Uterus (tissue), 4 donors: Measurements from ENCODE around the gene MAGI2. TPM values are rescaled to one million over a fixed set of nuclear protein-coding genes. Genes with fewer than 3 reads are reported as not detected.

Source experiments
- DNase-seq, 2 donors: peaks; one replicate each; pipeline ENCODE4 v3.0.0-alpha.2; 2019 to 2020
- H3K27ac ChIP-seq, 2 donors: fragments of 200-600 bp; sonication (generic); 1 replicate in 1 of 2; 2 replicates in 1 of 2; pipeline ENCODE4 v1.5.1; 2016 to 2018
- H3K27me3 ChIP-seq, 2 donors: fragments of 200-600 bp; sonication (generic); one replicate each; pipeline ENCODE4 v1.5.1; 2018 to 2019; ENCODE audit warnings: control low read depth in 1 of 2
- H3K36me3 ChIP-seq, 2 donors: fragments of 200-600 bp; sonication (generic); one replicate each; pipeline ENCODE4 v1.5.1; 2019; ENCODE audit warnings: control low read depth in 1 of 2
- H3K4me1 ChIP-seq, 2 donors: fragments of 200-600 bp; sonication (generic); one replicate each; pipeline ENCODE4 v1.5.1; 2018 to 2019; ENCODE audit warnings: control low read depth in 1 of 2
- H3K4me3 ChIP-seq, 2 donors: fragments of 200-600 bp; sonication (generic); 1 replicate in 1 of 2; 2 replicates in 1 of 2; pipeline ENCODE4 v1.5.1; 2018 to 2019; ENCODE audit warnings: mild to moderate bottlenecking in 1 of 2
- H3K9me3 ChIP-seq, 2 donors: fragments of 200-600 bp; sonication (generic); one replicate each; pipeline ENCODE4 v1.5.1; 2019; ENCODE audit warnings: control low read depth in 1 of 2
- CTCF ChIP-seq, 4 experiments: fragments of 200-600 bp in 2 of 4; fragments of 450-650 bp in 2 of 4; sonication (generic) in 2 of 4; IDR thresholded peaks; one replicate each; pipeline ENCODE4 v1.5.1; 2016 to 2019; ENCODE audit warnings: antibody characterized with exemption in 4 of 4, mild to moderate bottlenecking in 2 of 4, moderate library complexity in 1 of 4
- POLR2A ChIP-seq, 2 donors: fragments of 450-650 bp; IDR thresholded peaks; one replicate each; pipeline ENCODE4 v1.6.1; 2016; ENCODE audit warnings: antibody characterized with exemption in 2 of 2, mild to moderate bottlenecking in 1 of 2, moderate library complexity in 1 of 2
- intact Hi-C: fragments of 100-400 bp; cut with DNase I; formaldehyde crosslinking; loops from one replicate; pipeline ENCODE4 v1.15.1; 2023; ENCODE audit warnings: low total_unique reads
- total RNA-seq, 4 donors: library from RNA; depleted of rRNA in 3 of 4; stranded (reverse); fragments of >200 nt in 3 of 4; gene quantifications; one replicate each; pipeline versions ENCODE4 v1.1.0 to v1.2.4, GENCODE V29; 2014 to 2023
- donor health status: DM: yes; HTN: yes; CAD: no.

MAGI2 gene
- total RNA-seq, 4 donors from 2014 or later = 5.3 to 23.2 (median 13.8) TPM

GRCh38 chr7:78265071-78265470, 1188.4 kb downstream of the MAGI2 start:
- H3K4me3 ChIP-seq = no peak overlapping the region
- H3K36me3 ChIP-seq = no peaks in the 10 kb centered on the region
- no peak for DNase-seq
- H3K27ac ChIP-seq = no peak overlapping the region
- H3K27me3 ChIP-seq = no peaks in the 10 kb centered on the region
- no peaks in the 10 kb centered on the region for H3K9me3 ChIP-seq
- no peaks in the 10 kb centered on the region for H3K4me1 ChIP-seq
- no peak for TF ChIP-seq POLR2A (IDR thresholded peaks at IDR 0.05)
- no peak for TF ChIP-seq CTCF (IDR thresholded peaks at IDR 0.05)
- intact Hi-C loops = no loop called here

GRCh38 chr7:78264105-78264504, 1189.4 kb downstream of the MAGI2 start:
- H3K4me3 ChIP-seq = no peak overlapping the region
- H3K9me3 ChIP-seq = no peaks in the 10 kb centered on the region
- no peaks in the 10 kb centered on the region for H3K27me3 ChIP-seq
- H3K4me1 ChIP-seq = no peaks in the 10 kb centered on the region
- H3K27ac ChIP-seq = no peak overlapping the region
- intact Hi-C loops = no loop called here
- no peaks in the 10 kb centered on the region for H3K36me3 ChIP-seq
- TF ChIP-seq POLR2A (IDR thresholded peaks at IDR 0.05) (no peak), CTCF (IDR thresholded peaks at IDR 0.05) (no peak)
- DNase-seq = no peak

GRCh38 chr7:78261739-78262138, 1191.7 kb downstream of the MAGI2 start:
- Histone ChIP-seq H3K36me3 (no peaks in the 10 kb centered on the region), H3K9me3 (no peaks in the 10 kb centered on the region), H3K4me1 (no peaks in the 10 kb centered on the region), H3K4me3 (no peak overlapping the region), H3K27ac (no peak overlapping the region), H3K27me3 (no peaks in the 10 kb centered on the region)
- intact Hi-C loops = no loop called here
- TF ChIP-seq POLR2A (IDR thresholded peaks at IDR 0.05) = no peak
- no peak for TF ChIP-seq CTCF (IDR thresholded peaks at IDR 0.05)
- DNase-seq = no peak

GRCh38 chr7:78261302-78261701, 1192.2 kb downstream of the MAGI2 start:
- Histone ChIP-seq H3K4me3 (no peak overlapping the region), H3K4me1 (no peaks in the 10 kb centered on the region), H3K36me3 (no peaks in the 10 kb centered on the region), H3K27me3 (no peaks in the 10 kb centered on the region), H3K9me3 (no peaks in the 10 kb centered on the region), H3K27ac (no peak overlapping the region)
- DNase-seq = no peak
- TF ChIP-seq POLR2A (IDR thresholded peaks at IDR 0.05) (no peak), CTCF (IDR thresholded peaks at IDR 0.05) (no peak)
- intact Hi-C loops = no loop called here

- intact Hi-C loops = no loop called here
- H3K4me1 ChIP-seq = no peaks in the 10 kb centered on the region
- no peak for DNase-seq
- no peak overlapping the region for H3K27ac ChIP-seq
- TF ChIP-seq CTCF (IDR thresholded peaks at IDR 0.05) (no peak), POLR2A (IDR thresholded peaks at IDR 0.05) (no peak)
- H3K36me3 ChIP-seq = no peaks in the 10 kb centered on the region
- H3K27me3 ChIP-seq = no peaks in the 10 kb centered on the region
- no peaks in the 10 kb centered on the region for H3K9me3 ChIP-seq
- H3K4me3 ChIP-seq = no peak overlapping the region
Measured at GRCh38 chr7:78260826-78261225, 1192.6 kb downstream of the MAGI2 start.
